HG02571 (cell line): ENCODE results near the gene DLGAP1.
"Not testable (repeated sequence)": the region's sequence is repeated elsewhere in the genome, so short reads cannot be mapped to it uniquely, and the experiment has no call there.

Experiments
- ATAC-seq: cut with Tn5 transposase; IDR thresholded peaks from one replicate; pipeline ENCODE4 v1.9.1; 2021; ENCODE audit warnings: mild to moderate bottlenecking, moderate library complexity; ENCODE audit not compliant: unreplicated experiment

The DLGAP1 gene

GRCh38 chr18:3494245-3494526 is 960.9 kb downstream of the DLGAP1 start:
- no peak for ATAC-seq

- ATAC-seq, result no peak
Observed at GRCh38 chr18:3493501-3494244, 961.4 kb downstream of the DLGAP1 start.

GRCh38 chr18:3492721-3493120 is 962.4 kb downstream of the DLGAP1 start:
- ATAC-seq, result no peak

GRCh38 chr18:3491981-3492555 is 963.0 kb downstream of the DLGAP1 start:
- ATAC-seq, result no peak

GRCh38 chr18:3489462-3489861 is 965.6 kb downstream of the DLGAP1 start:
- no peak for ATAC-seq

- ATAC-seq, result no peak
Observed at GRCh38 chr18:3486512-3486911, 968.6 kb downstream of the DLGAP1 start.

- ATAC-seq, result peak; percentile 65
Observed at GRCh38 chr18:3485153-3486149, 969.7 kb downstream of the DLGAP1 start.

GRCh38 chr18:3482258-3482657 is 972.8 kb downstream of the DLGAP1 start:
- ATAC-seq, result no peak

- no peak for ATAC-seq
Observed at GRCh38 chr18:3481696-3482210, 973.4 kb downstream of the DLGAP1 start.

- ATAC-seq, result no peak
Observed at GRCh38 chr18:3480827-3481573, 974.1 kb downstream of the DLGAP1 start.

GRCh38 chr18:3479978-3480509 is 975.1 kb downstream of the DLGAP1 start:
- ATAC-seq, result no peak

- ATAC-seq, result no peak
Observed at GRCh38 chr18:3478262-3478978, 976.7 kb downstream of the DLGAP1 start.

- ATAC-seq, result no peak
Observed at GRCh38 chr18:3472681-3473544, 982.2 kb downstream of the DLGAP1 start.

- not testable (repeated sequence) for ATAC-seq
Observed at GRCh38 chr18:3472121-3472520, 983.0 kb downstream of the DLGAP1 start.

- no peak for ATAC-seq
Observed at GRCh38 chr18:3471141-3471648, 983.9 kb downstream of the DLGAP1 start.

GRCh38 chr18:3468833-3469232 is 986.3 kb downstream of the DLGAP1 start:
- no peak for ATAC-seq

GRCh38 chr18:3468066-3468705 is 986.9 kb downstream of the DLGAP1 start:
- no peak for ATAC-seq

GRCh38 chr18:3466872-3467271 is 988.2 kb downstream of the DLGAP1 start:
- ATAC-seq, result no peak
